BLaER1 (cell line): ENCODE data around the gene LTBP3.

Experiments used
- H3K27ac ChIP-seq: shearing (Covaris generic); formaldehyde crosslinking; 2 replicates; pipeline ENCODE4 v1.8.1; 2022
- H3K27me3 ChIP-seq: shearing (Covaris generic); formaldehyde crosslinking; 2 replicates; pipeline ENCODE4 v1.8.1; 2022
- H3K36me3 ChIP-seq: shearing (Covaris generic); formaldehyde crosslinking; 2 replicates; pipeline ENCODE4 v1.8.1; 2022
- H3K4me1 ChIP-seq: shearing (Covaris generic); formaldehyde crosslinking; 2 replicates; pipeline ENCODE4 v1.8.1; 2022
- H3K4me2 ChIP-seq: shearing (Covaris generic); formaldehyde crosslinking; 2 replicates; pipeline ENCODE4 v1.8.1; 2022
- H3K4me3 ChIP-seq: shearing (Covaris generic); formaldehyde crosslinking; 2 replicates; pipeline ENCODE4 v1.8.1; 2022
- H3K9ac ChIP-seq: shearing (Covaris generic); formaldehyde crosslinking; 2 replicates; pipeline ENCODE4 v1.8.1; 2022
- H3K9me3 ChIP-seq: shearing (Covaris generic); formaldehyde crosslinking; 2 replicates; pipeline ENCODE4 v1.8.1; 2022
- H4K20me1 ChIP-seq: shearing (Covaris generic); formaldehyde crosslinking; 2 replicates; pipeline ENCODE4 v1.8.1; 2022
- Cebpa-rat ChIP-seq: shearing (Covaris generic); IDR thresholded peaks from 2 replicates; pipeline ENCODE4 v1.8.1; 2022

Gene LTBP3

DNA sequence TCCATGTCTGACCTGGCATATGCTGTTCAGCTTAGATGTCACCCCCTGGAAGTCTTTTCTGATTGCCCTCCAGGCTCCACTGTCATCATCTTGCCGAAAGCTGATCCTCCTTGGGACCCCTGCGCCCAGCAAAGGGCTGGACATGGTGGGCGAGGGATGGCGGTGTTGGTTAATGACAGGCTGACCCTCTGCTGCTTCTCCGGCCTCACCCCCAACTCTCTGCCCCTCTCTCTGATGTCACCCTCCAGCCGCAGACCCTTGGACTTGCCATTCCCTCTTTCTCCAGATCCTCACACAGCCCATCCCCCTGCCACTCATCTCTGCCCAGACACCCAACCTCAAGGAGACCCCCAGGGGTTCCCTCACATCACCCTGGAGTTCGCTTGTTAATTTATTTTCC is 20.0 kb upstream of the LTBP3 start:
- H4K20me1 ChIP-seq: peaks cover 63% of the 10 kb centered on the region
- no peak for TF ChIP-seq Cebpa-rat
- H3K9ac ChIP-seq: peak overlapping the region; percentile 96
- peaks cover 46% of the 10 kb centered on the region for H3K4me1 ChIP-seq
- H3K36me3 ChIP-seq: peaks cover 55% of the 10 kb centered on the region
- peak overlapping the region; percentile 97 for H3K27ac ChIP-seq
- H3K9me3 ChIP-seq: no peaks in the 10 kb centered on the region
- no peaks in the 10 kb centered on the region for H3K27me3 ChIP-seq
- peak overlapping the region; percentile 100 for H3K4me2 ChIP-seq
- peak overlapping the region; percentile 90 for H3K4me3 ChIP-seq

DNA sequence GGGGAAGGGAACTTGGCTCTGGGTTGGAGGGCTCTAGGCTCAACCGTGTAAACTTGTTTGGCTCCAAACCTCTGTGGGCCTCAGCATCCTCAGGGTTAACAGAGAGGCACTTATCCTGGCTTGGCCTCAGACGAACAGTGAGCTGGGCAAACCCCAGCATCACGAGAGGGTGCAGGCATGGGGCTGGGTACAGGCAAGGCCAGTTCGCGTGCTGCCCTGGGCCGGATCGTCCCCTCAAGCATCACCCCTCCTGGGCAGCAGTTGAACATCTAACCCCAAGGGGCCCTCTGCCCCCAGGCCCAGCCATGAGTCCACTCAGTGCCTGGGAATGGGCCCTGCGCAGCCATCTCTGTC is 19.6 kb upstream of the LTBP3 start:
- Histone ChIP-seq H3K36me3 (peaks cover 51% of the 10 kb centered on the region), H3K27me3 (no peaks in the 10 kb centered on the region), H4K20me1 (peaks cover 67% of the 10 kb centered on the region), H3K27ac (peak overlapping the region; percentile 97), H3K9me3 (no peaks in the 10 kb centered on the region), H3K9ac (peak overlapping the region; percentile 96), H3K4me2 (peak overlapping the region; percentile 100), H3K4me3 (peak overlapping the region; percentile 90), H3K4me1 (peaks cover 46% of the 10 kb centered on the region)
- TF ChIP-seq Cebpa-rat: no peak

DNA sequence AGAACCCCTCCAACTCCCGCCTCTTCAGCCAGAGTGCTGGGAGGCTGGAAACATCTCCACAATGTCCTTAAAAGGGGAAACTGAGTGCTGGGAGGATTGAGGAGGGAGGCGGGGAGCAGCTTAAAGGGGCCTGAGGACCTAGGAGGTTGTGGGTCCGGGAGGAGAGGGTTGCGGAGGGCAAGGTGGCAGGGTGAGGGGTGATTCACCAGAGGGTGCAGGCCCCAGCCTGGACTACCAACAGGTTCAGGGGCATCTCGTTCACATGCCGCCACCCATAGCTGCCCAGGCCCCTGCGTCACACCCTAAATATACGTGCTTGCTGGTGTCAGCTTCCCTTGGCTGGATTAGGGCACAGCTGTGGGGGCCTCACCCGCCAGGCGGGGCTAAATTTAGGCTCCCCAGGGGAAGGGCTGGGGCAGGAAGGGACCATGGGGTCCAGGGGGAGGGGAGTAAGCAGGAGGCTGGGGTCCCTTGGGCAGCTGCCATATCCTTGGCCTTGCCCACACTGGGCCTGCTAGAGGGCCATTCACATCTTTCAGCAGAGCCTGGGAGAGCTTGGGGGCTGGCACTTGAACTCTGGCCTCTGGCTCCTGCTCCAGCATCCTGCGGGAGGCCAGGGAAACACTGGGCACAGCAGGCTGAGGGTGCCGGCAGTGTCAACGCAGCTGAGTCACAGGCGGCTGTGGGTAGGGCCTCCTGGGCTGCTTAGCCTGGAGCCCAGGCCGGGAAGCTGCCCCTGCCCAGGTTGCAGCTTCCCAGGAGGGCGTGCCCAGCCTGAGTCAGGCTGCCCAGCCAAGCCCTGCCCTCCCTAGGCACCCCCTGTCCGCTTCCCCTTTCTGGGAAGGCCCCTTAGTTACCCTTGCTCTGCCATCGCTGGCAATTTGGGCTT is 19.0 kb upstream of the LTBP3 start:
- Histone ChIP-seq H4K20me1 (peaks cover 70% of the 10 kb centered on the region), H3K4me3 (peak overlapping the region; percentile 90), H3K4me1 (peaks cover 46% of the 10 kb centered on the region), H3K27ac (peak overlapping the region; percentile 97), H3K36me3 (peaks cover 44% of the 10 kb centered on the region), H3K9ac (peak overlapping the region; percentile 96), H3K4me2 (peak overlapping the region; percentile 100), H3K9me3 (no peaks in the 10 kb centered on the region), H3K27me3 (no peaks in the 10 kb centered on the region)
- no peak for TF ChIP-seq Cebpa-rat

DNA sequence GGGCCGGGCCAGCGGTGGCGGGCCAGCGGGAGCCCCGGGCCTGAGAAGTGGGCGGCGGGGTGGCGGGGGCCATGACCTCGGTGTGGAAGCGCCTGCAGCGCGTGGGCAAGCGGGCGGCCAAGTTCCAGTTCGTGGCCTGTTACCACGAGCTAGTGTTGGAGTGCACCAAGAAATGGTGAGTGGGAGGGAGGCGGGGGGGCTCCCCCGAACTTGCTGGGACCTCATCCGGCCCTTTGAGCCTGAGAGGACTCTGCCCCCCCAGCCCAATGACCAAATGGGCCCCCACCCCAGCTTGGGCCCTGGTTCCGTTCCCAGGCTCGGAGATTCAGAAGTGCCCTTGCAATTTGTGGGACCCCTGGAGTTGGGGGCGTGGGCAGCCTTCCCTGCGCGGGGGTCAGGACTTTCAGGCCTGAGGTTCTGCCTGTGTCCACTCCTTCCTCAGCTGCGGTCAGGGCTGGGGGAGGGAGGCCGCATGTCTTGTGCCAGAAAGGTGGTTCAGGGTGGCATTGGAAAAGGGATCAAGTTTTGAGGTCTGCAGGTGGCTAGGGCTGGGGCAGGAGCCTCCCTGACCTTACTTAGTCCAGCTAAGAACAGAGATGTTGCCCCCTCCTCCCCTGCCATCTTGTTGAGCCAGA is 18.2 kb upstream of the LTBP3 start:
- Histone ChIP-seq H3K27me3 (no peaks in the 10 kb centered on the region), H3K9me3 (no peaks in the 10 kb centered on the region), H3K4me1 (peaks cover 53% of the 10 kb centered on the region), H3K36me3 (peaks cover 37% of the 10 kb centered on the region), H4K20me1 (peaks cover 71% of the 10 kb centered on the region), H3K4me2 (peak overlapping the region; percentile 100), H3K27ac (peak overlapping the region; percentile 97), H3K4me3 (peak overlapping the region; percentile 90), H3K9ac (peak overlapping the region; percentile 96)
- no peak for TF ChIP-seq Cebpa-rat

DNA sequence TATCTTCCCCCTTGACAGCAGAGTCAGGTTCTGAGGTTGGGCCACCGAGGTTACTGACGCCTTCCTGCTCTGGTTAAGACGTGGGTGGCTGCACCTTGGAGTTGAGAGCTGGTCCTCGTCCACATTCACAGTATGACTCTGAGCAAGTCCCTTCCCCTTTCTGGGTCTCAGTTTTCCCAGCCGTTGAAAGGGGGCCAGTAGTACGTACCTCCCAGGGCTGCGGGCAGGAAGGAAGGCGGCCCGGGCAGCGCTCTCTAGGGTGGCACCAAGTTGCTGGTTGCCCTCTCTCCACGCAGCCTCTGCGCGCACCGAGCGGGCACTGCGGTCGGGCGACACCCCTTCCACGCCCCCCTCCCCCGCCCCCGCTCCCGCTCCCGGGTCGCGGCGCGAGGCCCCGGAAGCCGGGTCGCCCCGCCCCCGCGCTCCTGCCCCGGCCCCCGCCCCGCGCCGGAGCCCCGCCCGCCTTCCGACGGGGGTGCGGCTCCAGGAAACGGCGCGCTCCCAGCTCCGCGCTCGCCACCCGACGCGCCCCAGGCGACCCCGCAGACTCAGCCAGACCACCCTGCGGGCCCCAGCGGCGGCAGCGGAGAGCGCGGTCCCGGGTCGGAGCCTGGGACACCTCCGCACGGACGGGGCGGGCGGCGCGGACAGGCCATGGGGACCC is 17.5 kb upstream of the LTBP3 start, which contains the start of gene EHBP1L1:
Gene EHBP1L1, plus strand, starts transcription at position 486 of the 664 bp plus-strand sequence. CDS start 250 bp downstream, outside the sequence.
- Histone ChIP-seq H3K4me1 (peaks cover 59% of the 10 kb centered on the region), H3K27ac (peak within 1 kb of the TSS; percentile 97), H3K9me3 (no peaks in the 10 kb centered on the region), H3K4me3 (peak within 1 kb of the TSS; percentile 90), H3K4me2 (peak within 1 kb of the TSS; percentile 100), H3K36me3 (peaks cover 30% of the 10 kb centered on the region), H4K20me1 (peaks cover 73% of the 10 kb centered on the region), H3K9ac (peak within 1 kb of the TSS; percentile 96), H3K27me3 (no peaks in the 10 kb centered on the region)
- TF ChIP-seq Cebpa-rat: no peak

DNA sequence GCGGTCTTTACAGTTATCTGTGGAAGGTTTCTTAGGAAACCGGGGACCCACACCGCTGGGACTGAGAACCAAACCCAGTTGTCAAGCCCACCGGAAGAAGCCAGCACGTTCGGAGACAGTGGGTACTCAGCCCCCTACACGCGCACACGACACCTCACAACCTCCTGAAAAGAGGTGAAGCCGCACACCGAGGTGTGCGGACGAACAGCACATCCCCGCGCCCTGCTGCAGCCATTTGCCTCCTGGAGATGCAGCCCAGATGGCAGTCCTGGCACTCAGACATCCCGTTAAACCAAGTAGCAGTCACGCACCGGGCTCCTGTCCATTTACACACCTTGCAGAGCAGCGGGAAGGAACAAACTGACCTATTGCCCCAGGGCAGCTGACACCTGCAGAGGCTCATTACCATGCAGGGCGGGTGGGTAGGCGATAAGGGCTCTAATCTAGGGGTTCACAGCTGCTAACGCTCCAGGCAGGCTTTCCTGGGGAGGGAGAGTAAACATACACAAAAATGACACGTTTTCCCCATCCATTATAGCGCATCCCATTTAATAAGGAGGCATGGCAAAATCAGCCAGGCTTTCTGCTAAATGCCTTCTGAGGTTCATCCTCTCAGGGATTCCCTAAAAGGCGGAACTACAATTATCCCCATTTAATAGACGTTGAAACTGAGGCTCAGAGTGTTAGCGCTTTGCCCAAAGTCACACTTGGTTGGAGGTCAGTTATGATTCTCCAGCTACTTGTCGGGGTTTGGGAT is 16.8 kb upstream of the LTBP3 start:
- Histone ChIP-seq H3K4me1 (peaks cover 59% of the 10 kb centered on the region), H3K9ac (peak overlapping the region; percentile 72), H3K27ac (peak overlapping the region; percentile 79), H4K20me1 (peaks cover 68% of the 10 kb centered on the region), H3K9me3 (no peaks in the 10 kb centered on the region), H3K36me3 (peaks cover 23% of the 10 kb centered on the region), H3K27me3 (no peaks in the 10 kb centered on the region), H3K4me2 (peak overlapping the region; percentile 100), H3K4me3 (peak overlapping the region; percentile 90)
- no peak for TF ChIP-seq Cebpa-rat

DNA sequence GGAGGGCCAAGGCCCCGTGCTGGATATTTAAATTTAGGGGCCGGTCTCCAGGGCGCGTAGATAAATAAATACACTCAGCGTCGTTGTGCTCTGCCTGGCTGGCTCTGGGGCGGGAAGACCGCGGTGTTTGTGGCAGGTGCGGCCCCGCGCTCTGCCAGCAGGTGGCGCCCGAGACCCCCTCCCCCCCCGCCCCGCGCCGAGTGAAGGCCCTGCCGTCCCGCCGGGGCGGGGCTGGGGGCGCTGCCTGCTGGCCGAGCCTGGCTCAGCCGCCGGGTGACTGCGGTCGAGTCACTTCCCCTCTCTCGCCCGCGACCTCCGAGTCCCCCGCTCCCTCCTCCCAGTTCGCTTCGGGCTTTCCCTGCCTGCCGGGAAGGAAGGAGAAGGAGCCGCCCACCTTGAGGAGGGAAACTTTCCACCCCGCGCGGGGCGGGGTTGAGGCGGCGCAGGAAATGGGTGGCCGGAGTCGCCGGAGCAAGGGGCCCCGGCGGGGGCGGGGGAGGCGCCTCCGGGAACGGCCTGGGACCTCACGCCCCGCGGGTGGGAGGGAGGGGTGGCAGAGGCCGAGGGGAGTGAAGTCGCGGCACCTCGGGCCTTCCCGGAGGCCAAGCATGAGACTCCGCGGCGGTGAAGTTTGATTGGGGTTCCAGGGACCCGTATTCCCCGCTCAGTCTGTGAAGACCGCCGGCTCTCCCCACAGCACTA is 16.1 kb upstream of the LTBP3 start:
- Histone ChIP-seq H3K4me3 (peak overlapping the region; percentile 90), H3K9ac (peak overlapping the region; percentile 98), H3K9me3 (no peaks in the 10 kb centered on the region), H3K4me1 (peaks cover 61% of the 10 kb centered on the region), H3K27me3 (no peaks in the 10 kb centered on the region), H3K27ac (peak overlapping the region; percentile 96), H3K36me3 (peaks cover 16% of the 10 kb centered on the region), H4K20me1 (peaks cover 61% of the 10 kb centered on the region), H3K4me2 (peak overlapping the region; percentile 100)
- TF ChIP-seq Cebpa-rat: no peak

DNA sequence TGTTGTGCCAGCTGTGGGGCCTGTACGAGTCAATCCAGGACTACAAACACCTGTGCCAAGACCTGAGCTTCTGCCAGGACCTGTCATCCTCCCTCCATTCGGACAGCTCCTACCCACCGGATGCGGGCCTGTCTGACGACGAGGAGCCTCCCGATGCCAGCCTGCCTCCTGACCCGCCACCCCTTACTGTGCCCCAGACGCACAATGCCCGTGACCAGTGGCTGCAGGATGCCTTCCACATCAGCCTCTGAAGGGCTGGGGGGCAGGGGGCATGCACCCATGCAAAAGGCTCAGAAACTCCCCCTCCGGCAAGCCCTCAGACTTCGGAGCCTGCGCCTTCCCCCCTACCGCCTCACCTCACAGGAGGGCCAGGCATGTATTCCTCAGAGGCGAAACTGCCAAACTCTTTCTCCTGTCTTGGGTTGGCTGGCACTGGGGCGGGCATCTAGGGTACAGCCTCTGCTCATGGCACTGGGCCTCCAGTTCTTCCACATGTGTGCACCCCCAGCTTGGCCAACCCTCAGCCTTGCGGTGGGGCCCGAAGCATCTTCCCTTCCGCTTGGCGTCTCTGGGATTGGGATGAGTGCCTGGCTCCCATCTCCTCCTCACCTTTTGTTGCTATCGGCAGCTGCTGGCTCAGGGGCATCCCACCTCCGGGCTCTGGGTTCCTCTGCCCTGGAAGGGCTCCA is 15.4 kb upstream of the LTBP3 start:
- Histone ChIP-seq H3K27me3 (no peaks in the 10 kb centered on the region), H3K27ac (peak overlapping the region; percentile 96), H3K4me2 (peak overlapping the region; percentile 100), H3K9me3 (no peaks in the 10 kb centered on the region), H3K9ac (peak overlapping the region; percentile 98), H4K20me1 (peaks cover 55% of the 10 kb centered on the region), H3K4me3 (peak overlapping the region; percentile 90), H3K36me3 (peaks cover 9% of the 10 kb centered on the region), H3K4me1 (peaks cover 65% of the 10 kb centered on the region)
- no peak for TF ChIP-seq Cebpa-rat
